ENCODE data around the gene SNAI1.
"Not testable (repeated sequence)": the region's sequence is repeated elsewhere in the genome, so short reads cannot be mapped to it uniquely, and the experiment has no call there.

Gene SNAI1

GRCh38 chr20:49961413-49961812 lies 21.4 kb upstream of the SNAI1 start:
- DNase-seq (ENCODE audit: low read depth in 4 of 4, low spot score in 1 of 4), result no peak

GRCh38 chr20:49964964-49965780 lies 17.6 kb upstream of the SNAI1 start:
- peak in 1 of 4 experiments; percentile 17 for DNase-seq (ENCODE audit: low read depth in 4 of 4, low spot score in 1 of 4)

- DNase-seq (ENCODE audit: low read depth in 4 of 4, low spot score in 1 of 4), result no peak
Observed at GRCh38 chr20:49965781-49966305, 16.9 kb upstream of the SNAI1 start.

GRCh38 chr20:49966861-49967260 lies 15.9 kb upstream of the SNAI1 start:
- DNase-seq (ENCODE audit: low read depth in 4 of 4, low spot score in 1 of 4), result no peak

GRCh38 chr20:49969234-49969633 lies 13.5 kb upstream of the SNAI1 start:
- DNase-seq (ENCODE audit: low read depth in 4 of 4, low spot score in 1 of 4), result no peak

- no peak for DNase-seq (ENCODE audit: low read depth in 4 of 4, low spot score in 1 of 4)
Observed at GRCh38 chr20:49969946-49970345, 12.8 kb upstream of the SNAI1 start.

- no peak for DNase-seq (ENCODE audit: low read depth in 4 of 4, low spot score in 1 of 4)
Observed at GRCh38 chr20:49970498-49970897, 12.3 kb upstream of the SNAI1 start.

- DNase-seq (ENCODE audit: low read depth in 4 of 4, low spot score in 1 of 4), result no peak
Observed at GRCh38 chr20:49973981-49974380, 8.8 kb upstream of the SNAI1 start.

GRCh38 chr20:49976542-49976941 lies 6.2 kb upstream of the SNAI1 start:
- no peak for DNase-seq (ENCODE audit: low read depth in 4 of 4, low spot score in 1 of 4)

- DNase-seq (ENCODE audit: low read depth in 4 of 4, low spot score in 1 of 4), result not testable (repeated sequence)
Observed at GRCh38 chr20:49977740-49978139, 5.0 kb upstream of the SNAI1 start.

GRCh38 chr20:49978685-49979029 lies 4.1 kb upstream of the SNAI1 start:
- DNase-seq (ENCODE audit: low read depth in 4 of 4, low spot score in 1 of 4), result no peak

- peak; percentile 40 to 58 (median 48) for DNase-seq (ENCODE audit: low read depth in 4 of 4, low spot score in 1 of 4)
Observed at GRCh38 chr20:49979030-49979832, 3.5 kb upstream of the SNAI1 start.

GRCh38 chr20:49980140-49981008 lies 2.4 kb upstream of the SNAI1 start:
- no peak for DNase-seq (ENCODE audit: low read depth in 4 of 4, low spot score in 1 of 4)

GRCh38 chr20:49981218-49982071 lies 1.3 kb upstream of the SNAI1 start:
- no peak for DNase-seq (ENCODE audit: low read depth in 4 of 4, low spot score in 1 of 4)

- no peak for DNase-seq (ENCODE audit: low read depth in 4 of 4, low spot score in 1 of 4)
Observed at GRCh38 chr20:49982072-49982345, 771 bp upstream of the SNAI1 start.

- DNase-seq (ENCODE audit: low read depth in 4 of 4, low spot score in 1 of 4), result no peak
Observed at GRCh38 chr20:49983123-49983847, 505 bp downstream of the SNAI1 start.

GRCh38 chr20:49983848-49984408 lies 1.1 kb downstream of the SNAI1 start:
- DNase-seq (ENCODE audit: low read depth in 4 of 4, low spot score in 1 of 4), result no peak

- DNase-seq (ENCODE audit: low read depth in 4 of 4, low spot score in 1 of 4), result no peak
Observed at GRCh38 chr20:49984426-49985153, 1.8 kb downstream of the SNAI1 start.

GRCh38 chr20:49985157-49985556 lies 2.4 kb downstream of the SNAI1 start:
- DNase-seq (ENCODE audit: low read depth in 4 of 4, low spot score in 1 of 4), result no peak

Data from stimulated activated CD4-positive, alpha-beta T cell treated with anti-CD3 and anti-CD28 coated beads, Interleukin-1b, Interleukin-23, amount 100 ng/mL, for 24 hours (primary cell).